Lung microvascular endothelial cell (primary cell): ENCODE data around the gene NCAM2. TPM values are rescaled to one million over a fixed set of nuclear protein-coding genes. Genes with fewer than 3 reads are reported as not detected.

Source experiments
- DNase-seq, 2 donors: peaks; one replicate each; pipeline versions ENCODE4 v3.0.0 to v3.0.0-alpha.2; 2010; ENCODE audit warnings: low read depth in 2 of 2
- total RNA-seq: library from RNA; depleted of rRNA; stranded (reverse); fragments of >200 nt; gene quantifications from 2 replicates; pipeline ENCODE4 v1.2.1, GENCODE V29; 2014

The NCAM2 gene
- total RNA-seq, 1 donor from 2014 or later: under 0.01 TPM

GRCh38 chr21:21174676-21175075 lies 176.5 kb downstream of the NCAM2 start:
- DNase-seq: no peak

- DNase-seq: no peak
Measured at GRCh38 chr21:21175798-21176334, 177.7 kb downstream of the NCAM2 start.

GRCh38 chr21:21177353-21177986 lies 179.3 kb downstream of the NCAM2 start:
- no peak for DNase-seq

GRCh38 chr21:21179619-21180298 lies 181.6 kb downstream of the NCAM2 start:
- no peak for DNase-seq

GRCh38 chr21:21182401-21183010 lies 184.3 kb downstream of the NCAM2 start:
- no peak for DNase-seq

- no peak for DNase-seq
Measured at GRCh38 chr21:21183092-21183491, 184.9 kb downstream of the NCAM2 start.

- no peak for DNase-seq
Measured at GRCh38 chr21:21184771-21185528, 186.7 kb downstream of the NCAM2 start.

- no peak for DNase-seq
Measured at GRCh38 chr21:21187579-21187978, 189.4 kb downstream of the NCAM2 start.

GRCh38 chr21:21188513-21189195 lies 190.4 kb downstream of the NCAM2 start:
- DNase-seq: no peak

- no peak for DNase-seq
Measured at GRCh38 chr21:21195417-21195943, 197.3 kb downstream of the NCAM2 start.

- no peak for DNase-seq
Measured at GRCh38 chr21:21196087-21196486, 197.9 kb downstream of the NCAM2 start.

GRCh38 chr21:21196848-21197247 lies 198.6 kb downstream of the NCAM2 start:
- DNase-seq: no peak

- DNase-seq: no peak
Measured at GRCh38 chr21:21199342-21200102, 201.3 kb downstream of the NCAM2 start.

GRCh38 chr21:21200103-21200938 lies 202.1 kb downstream of the NCAM2 start:
- peak in 1 of 2 donors; percentile 52 for DNase-seq

GRCh38 chr21:21200939-21201615 lies 202.9 kb downstream of the NCAM2 start:
- DNase-seq: no peak

- DNase-seq: no peak
Measured at GRCh38 chr21:21203822-21204339, 205.7 kb downstream of the NCAM2 start.

GRCh38 chr21:21204366-21204996 lies 206.3 kb downstream of the NCAM2 start:
- no peak for DNase-seq

- no peak for DNase-seq
Measured at GRCh38 chr21:21205604-21206003, 207.4 kb downstream of the NCAM2 start.
